ENCODE data around the gene RNF144A.

GRCh38 chr2:6933911-6934310 is 16.7 kb downstream of the RNF144A start:
- TF ChIP-seq CTCF (IDR thresholded peaks at IDR 0.05) (no peak), POLR2A (IDR thresholded peaks at IDR 0.05) (no peak)

Measured in Peyer's patch (tissue), 4 donors.